Stimulated activated CD8-positive, alpha-beta memory T cell treated with anti-CD3 and anti-CD28 coated beads, Interleukin-15, amount 100 ng/mL, for 4 hours (primary cell): ENCODE data around the gene EIF6.
"Not testable (repeated sequence)": the region's sequence is repeated elsewhere in the genome, so short reads cannot be mapped to it uniquely, and the experiment has no call there.

Experiments used
- DNase-seq, 2 donors: peaks; one replicate each; pipeline ENCODE4 v3.0.0-alpha.2; 2020; ENCODE audit warnings: low read depth in 2 of 2

The EIF6 gene

DNA sequence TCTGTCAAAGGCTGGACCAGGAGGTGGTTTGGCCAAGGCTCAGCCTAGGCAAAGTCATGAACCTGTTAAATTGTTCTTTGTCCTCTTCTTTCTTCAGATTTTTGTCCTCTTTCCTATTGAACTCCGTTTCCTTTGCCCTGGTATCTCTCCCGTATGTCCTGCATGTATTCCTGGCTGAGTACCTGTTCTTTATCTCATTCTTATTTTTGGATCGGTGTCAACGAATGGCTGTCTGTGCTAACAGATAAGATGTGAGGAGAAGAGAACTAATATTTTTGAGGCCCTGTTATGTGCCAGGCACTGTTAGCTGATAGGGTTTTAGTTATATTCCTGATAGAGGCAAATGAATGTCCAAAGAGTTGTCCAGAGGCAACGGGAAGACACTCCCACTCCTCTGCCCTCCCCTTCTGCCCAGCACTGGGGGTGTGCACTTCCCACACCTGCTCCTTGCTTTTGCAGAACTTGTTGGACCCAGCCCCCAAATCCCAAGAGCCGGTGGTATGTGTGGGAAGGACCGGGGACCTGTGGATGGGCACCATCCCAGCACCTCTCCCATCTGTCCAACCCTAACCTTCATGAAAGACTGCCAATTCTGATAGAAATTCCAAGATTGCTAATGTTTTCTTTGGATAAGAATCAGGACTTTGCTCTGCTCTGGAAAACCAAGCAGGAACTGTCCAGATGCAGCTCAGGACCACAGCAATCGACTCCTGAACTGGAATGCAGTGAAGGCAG, 27.2 kb downstream of the EIF6 start:
- DNase-seq: no peak

DNA sequence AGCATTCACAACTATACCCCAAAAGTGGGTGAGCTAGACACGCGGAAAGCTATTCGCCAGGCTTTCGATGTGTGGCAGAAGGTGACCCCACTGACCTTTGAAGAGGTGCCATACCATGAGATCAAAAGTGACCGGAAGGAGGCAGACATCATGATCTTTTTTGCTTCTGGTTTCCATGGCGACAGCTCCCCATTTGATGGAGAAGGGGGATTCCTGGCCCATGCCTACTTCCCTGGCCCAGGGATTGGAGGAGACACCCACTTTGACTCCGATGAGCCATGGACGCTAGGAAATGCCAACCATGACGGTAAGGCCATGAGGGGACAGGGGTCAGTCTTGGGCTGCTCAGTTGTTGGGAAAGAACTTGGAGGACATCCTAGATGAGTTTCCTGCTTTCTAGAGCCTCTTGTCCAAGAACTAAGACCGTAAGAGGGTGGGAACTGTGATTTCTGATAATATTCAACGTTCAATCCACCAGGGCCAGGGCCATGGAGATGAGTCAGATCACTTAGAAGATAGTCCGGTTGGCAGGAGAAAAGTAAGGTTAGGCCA, 30.0 kb downstream of the EIF6 start:
- no peak for DNase-seq

- DNase-seq: no peak
These were observed 31.6 kb downstream of the EIF6 start for GRCh38 chr20:35253010-35253409.

- not testable (repeated sequence) for DNase-seq
These were observed 32.0 kb downstream of the EIF6 start for GRCh38 chr20:35252598-35252997.

GRCh38 chr20:35252037-35252461, 32.5 kb downstream of the EIF6 start:
- peak in 1 of 2 donors; percentile 6 for DNase-seq

DNA sequence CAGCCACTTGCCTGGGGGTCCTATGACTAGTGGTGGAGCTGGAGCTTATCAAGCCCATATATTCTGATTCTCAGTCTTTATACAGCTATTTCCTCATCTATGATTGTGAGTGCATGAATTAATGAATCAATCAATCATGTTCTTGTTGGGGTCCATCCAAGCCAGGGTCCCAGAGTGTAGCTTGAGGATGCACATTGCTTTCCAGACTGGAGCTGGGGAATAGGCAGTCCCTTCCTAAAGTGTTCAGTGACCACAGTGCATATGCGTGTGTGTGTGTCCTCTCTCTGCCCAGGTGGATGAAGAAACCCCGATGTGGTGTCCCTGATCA, 33.0 kb downstream of the EIF6 start:
- no peak for DNase-seq

DNA sequence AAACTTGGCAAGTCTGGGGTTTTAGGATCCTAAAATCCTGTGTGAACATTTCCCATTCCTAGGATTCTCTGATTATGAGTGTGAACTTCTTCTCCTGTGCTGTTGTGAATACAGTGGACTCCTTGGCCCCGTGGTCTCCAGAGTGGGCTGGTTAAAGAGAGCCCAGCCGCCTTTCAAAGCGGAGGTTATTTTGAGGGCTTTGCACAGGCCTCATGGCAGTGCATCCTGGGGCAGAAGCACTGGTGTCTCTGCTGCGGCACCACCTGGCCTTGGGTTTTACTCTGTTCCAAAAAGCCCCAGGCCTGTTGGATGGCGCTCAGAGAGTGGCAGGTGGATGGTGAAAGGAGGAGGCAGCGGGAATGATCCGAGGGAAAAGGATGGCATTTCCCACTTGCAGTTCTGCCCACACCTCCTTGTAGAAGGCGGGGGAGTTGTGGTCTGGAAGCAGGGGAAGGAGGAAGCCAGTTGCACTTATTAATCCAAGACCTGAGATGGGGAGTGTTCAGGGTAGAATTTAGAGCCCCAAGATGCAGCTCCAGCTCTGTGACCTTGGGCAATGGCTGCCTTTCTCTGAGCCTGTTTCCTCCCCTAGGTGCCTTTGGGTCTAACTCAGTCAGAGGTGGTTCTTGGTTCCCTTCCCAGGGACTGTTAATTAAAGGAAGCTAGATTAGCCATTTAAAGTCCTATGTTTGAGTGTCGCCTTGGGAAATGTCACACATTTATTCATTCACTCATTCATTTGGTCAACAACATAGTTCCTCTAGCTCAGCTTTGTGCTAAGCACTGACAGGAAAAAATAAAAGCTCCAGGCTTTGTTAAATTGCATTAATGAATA, 35.7 kb downstream of the EIF6 start:
- no peak for DNase-seq

GRCh38 chr20:35246723-35247122, 37.8 kb downstream of the EIF6 start:
- no peak for DNase-seq

DNA sequence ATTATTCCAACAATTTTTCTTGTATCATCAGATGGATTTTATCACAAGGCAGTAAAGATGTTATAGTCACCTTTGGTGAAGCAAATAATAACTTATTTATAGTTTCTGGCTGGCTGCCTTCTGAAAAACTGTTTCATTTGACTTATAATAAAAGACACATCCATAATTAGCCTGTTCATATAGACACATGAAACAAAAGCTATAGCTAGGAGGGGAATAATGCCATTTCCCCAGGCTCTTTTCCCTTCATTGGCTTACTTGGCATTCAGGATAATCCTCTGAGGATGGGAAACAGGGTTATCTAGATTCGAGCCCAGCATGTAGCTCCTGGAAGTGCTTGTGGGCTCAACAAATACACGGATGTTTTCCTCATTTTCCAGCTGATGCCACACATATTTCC, 40.6 kb downstream of the EIF6 start:
- DNase-seq: no peak

DNA sequence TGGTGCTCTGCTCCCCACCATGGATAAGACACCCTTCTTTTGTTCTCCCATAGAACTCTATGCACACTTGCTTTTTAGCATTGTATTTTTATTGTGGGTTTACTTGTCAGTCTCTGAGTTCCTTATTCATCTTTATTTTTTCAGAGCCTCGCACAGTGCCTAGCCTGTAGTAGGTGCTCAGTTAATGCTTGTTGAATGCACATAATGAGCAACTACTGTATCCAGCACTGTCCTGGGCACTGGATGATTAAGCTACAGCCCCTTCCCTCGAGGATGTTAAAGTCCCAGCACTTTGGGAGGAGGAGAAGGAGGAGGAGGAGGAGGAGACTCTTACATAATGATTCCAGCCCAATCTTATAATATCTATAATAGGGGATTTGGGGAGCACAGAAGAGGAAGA, 41.3 kb downstream of the EIF6 start:
- no peak for DNase-seq

- DNase-seq: no peak
These were observed 43.7 kb downstream of the EIF6 start for GRCh38 chr20:35240811-35241293.

GRCh38 chr20:35240083-35240810, 44.3 kb downstream of the EIF6 start:
- DNase-seq: no peak

GRCh38 chr20:35238735-35239134, 45.8 kb downstream of the EIF6 start:
- no peak for DNase-seq

DNA sequence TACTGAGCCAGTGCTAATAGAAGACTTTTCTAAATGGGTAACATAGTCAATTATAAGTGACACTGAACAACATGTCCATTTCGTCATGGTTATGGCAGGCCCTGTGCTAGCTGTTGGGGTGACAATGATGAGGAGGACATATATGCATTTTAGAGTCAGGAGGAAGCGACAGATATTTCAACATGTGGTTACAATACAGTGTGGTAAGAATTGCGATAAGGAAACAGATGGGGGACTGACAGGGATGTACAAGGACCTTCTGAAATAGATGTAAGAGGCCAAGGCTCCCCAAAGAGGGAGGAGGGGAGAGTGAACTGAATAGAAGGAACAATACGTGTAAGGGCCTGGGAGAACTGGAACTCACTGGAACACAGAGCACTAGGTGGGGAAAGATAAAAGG, 46.4 kb downstream of the EIF6 start:
- DNase-seq: no peak

- no peak for DNase-seq
These were observed 47.1 kb downstream of the EIF6 start for GRCh38 chr20:35237486-35237885.

DNA sequence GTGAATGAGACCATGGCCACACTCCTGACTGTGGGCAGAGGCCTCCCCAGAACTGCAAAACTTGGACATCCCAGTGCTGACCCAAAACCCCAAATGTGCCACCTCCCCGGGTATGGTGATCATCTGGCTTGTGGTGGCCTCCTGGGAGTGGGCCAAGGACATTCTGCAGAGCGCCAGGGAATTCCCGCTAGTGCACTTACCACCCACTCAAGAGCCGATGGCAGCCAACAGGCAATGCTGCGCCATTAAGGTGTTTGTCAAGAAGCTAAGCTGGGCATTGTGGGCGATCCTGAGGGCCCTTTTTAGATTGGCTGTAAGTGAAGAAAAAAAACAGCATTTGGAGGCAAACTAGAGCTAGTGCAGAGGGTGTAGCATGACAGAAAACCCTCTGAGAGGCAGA, 48.7 kb downstream of the EIF6 start:
- DNase-seq: no peak

DNA sequence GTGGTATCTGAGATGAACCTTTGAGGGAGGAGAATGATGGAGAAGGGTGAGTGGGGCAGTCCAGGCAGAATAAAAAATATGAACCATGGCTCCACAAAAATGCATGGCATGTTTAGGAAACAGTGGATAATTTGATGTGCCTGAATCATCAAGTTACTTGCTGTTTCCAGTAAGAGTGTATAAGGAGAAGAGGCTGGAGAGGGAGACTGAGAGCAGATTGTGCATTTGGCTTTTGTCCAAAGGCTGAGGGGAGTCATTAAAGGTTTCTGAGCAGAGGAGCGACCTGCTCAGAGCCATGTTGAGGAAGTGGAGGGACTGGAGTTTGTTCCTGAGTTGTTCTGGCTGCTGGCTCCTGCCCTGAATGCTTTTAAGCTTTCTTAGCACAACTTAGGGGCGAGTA, 52.0 kb downstream of the EIF6 start:
- DNase-seq: no peak
